Measurements from ENCODE around the gene C20orf96. TPM values are rescaled to one million over a fixed set of nuclear protein-coding genes. Genes with fewer than 3 reads are reported as not detected.

Gene C20orf96
- total RNA-seq, 1 experiment from 2014 or later, result 20.5 TPM

DNA sequence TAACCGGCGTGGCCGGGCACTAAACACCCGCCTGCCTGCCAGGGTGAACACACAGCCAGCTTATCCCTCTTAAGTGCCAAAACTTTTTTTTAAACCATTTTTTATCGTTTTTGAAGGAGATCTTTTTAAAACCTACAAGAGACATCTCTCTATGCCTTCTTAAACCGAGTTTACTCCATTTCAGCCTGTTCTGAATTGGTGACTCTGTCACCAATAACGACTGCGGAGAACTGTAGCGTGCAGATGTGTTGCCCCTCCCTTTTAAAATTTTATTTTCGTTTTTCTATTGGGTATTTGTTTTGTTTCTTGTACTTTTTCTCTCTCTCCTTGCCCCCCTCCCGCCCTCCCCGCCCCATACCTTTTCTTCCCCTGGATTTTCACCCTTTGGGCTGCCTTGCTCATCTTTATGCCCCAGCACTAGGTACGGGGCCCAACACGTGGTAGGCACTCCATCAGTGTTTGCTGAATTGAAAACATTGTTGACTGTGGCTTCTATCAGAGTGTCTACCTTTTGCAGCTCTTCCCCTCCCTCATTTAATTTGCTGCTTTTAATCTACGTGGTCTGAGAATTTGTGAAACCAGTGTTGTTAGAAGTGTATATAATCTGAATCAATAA, 8.3 kb upstream of the C20orf96 start:
- peaks cover 26% of the 10 kb centered on the region for H3K4me1 ChIP-seq (ENCODE audit: control insufficient read depth, insufficient read depth, low read length)
- no peaks in the 10 kb centered on the region for H3K27me3 ChIP-seq (ENCODE audit: control insufficient read depth, insufficient read depth, low read length)
- ATAC-seq (no peak), DNase-seq (ENCODE audit: low read depth, low spot score) (no peak)
- no TSS peak for BruUV-seq (replicated peaks)
- in situ Hi-C loops (cut with HindIII; ENCODE audit: low pct_unique_long_range_greater_than_20kb, low sequenced_read_pairs) (no loop called here), intact Hi-C loops (cut with micrococcal nuclease; ENCODE audit: unreplicated experiment) (no loop called here)
- ChIA-PET CTCF (no interaction called here), POLR2A (interaction anchor here (0.5 to 1.0 kb wide), 3 partner anchors 29 to 39 kb away, joined by 3 to 8 read pairs (median 4); no protein-coding TSS in a partner anchor)
- H3K27ac ChIP-seq (ENCODE audit: low read length), result peak overlapping the region; percentile 92
- peaks cover 8% of the 10 kb centered on the region; the same call in 1 of the 2 replicates for H3K36me3 ChIP-seq (ENCODE audit: control insufficient read depth, insufficient read depth, low read length)
- no peaks in the 10 kb centered on the region for H3K9me3 ChIP-seq (ENCODE audit: control insufficient read depth, insufficient read depth, low read depth, low read length)
- H3K4me3 ChIP-seq (ENCODE audit: low read depth in 2 of 2, low read length in 2 of 2), result peak overlapping the region; percentile 77 to 94
- TF ChIP-seq POLR2AphosphoS5 (IDR thresholded peaks at IDR 0.05; ENCODE audit: low read depth, low read length) (no peak), SIN3A (IDR thresholded peaks at IDR 0.05; ENCODE audit: borderline replicate concordance, insufficient read depth, low read depth, low read length) (no peak), TCF7L2 (IDR thresholded peaks at IDR 0.05; ENCODE audit: low read depth, low read length) (no peak)
- TF ChIP-seq, protein P1, sequence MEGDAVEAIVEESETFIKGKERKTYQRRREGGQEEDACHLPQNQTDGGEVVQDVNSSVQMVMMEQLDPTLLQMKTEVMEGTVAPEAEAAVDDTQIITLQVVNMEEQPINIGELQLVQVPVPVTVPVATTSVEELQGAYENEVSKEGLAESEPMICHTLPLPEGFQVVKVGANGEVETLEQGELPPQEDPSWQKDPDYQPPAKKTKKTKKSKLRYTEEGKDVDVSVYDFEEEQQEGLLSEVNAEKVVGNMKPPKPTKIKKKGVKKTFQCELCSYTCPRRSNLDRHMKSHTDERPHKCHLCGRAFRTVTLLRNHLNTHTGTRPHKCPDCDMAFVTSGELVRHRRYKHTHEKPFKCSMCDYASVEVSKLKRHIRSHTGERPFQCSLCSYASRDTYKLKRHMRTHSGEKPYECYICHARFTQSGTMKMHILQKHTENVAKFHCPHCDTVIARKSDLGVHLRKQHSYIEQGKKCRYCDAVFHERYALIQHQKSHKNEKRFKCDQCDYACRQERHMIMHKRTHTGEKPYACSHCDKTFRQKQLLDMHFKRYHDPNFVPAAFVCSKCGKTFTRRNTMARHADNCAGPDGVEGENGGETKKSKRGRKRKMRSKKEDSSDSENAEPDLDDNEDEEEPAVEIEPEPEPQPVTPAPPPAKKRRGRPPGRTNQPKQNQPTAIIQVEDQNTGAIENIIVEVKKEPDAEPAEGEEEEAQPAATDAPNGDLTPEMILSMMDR (IDR thresholded peaks at IDR 0.05), result no peak
- TF ChIP-seq, protein P2, sequence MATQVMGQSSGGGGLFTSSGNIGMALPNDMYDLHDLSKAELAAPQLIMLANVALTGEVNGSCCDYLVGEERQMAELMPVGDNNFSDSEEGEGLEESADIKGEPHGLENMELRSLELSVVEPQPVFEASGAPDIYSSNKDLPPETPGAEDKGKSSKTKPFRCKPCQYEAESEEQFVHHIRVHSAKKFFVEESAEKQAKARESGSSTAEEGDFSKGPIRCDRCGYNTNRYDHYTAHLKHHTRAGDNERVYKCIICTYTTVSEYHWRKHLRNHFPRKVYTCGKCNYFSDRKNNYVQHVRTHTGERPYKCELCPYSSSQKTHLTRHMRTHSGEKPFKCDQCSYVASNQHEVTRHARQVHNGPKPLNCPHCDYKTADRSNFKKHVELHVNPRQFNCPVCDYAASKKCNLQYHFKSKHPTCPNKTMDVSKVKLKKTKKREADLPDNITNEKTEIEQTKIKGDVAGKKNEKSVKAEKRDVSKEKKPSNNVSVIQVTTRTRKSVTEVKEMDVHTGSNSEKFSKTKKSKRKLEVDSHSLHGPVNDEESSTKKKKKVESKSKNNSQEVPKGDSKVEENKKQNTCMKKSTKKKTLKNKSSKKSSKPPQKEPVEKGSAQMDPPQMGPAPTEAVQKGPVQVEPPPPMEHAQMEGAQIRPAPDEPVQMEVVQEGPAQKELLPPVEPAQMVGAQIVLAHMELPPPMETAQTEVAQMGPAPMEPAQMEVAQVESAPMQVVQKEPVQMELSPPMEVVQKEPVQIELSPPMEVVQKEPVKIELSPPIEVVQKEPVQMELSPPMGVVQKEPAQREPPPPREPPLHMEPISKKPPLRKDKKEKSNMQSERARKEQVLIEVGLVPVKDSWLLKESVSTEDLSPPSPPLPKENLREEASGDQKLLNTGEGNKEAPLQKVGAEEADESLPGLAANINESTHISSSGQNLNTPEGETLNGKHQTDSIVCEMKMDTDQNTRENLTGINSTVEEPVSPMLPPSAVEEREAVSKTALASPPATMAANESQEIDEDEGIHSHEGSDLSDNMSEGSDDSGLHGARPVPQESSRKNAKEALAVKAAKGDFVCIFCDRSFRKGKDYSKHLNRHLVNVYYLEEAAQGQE (IDR thresholded peaks at IDR 0.05; ENCODE audit: insufficient read depth in 1 of 2, low read depth in 2 of 2, low read length in 1 of 2), result no peak

DNA sequence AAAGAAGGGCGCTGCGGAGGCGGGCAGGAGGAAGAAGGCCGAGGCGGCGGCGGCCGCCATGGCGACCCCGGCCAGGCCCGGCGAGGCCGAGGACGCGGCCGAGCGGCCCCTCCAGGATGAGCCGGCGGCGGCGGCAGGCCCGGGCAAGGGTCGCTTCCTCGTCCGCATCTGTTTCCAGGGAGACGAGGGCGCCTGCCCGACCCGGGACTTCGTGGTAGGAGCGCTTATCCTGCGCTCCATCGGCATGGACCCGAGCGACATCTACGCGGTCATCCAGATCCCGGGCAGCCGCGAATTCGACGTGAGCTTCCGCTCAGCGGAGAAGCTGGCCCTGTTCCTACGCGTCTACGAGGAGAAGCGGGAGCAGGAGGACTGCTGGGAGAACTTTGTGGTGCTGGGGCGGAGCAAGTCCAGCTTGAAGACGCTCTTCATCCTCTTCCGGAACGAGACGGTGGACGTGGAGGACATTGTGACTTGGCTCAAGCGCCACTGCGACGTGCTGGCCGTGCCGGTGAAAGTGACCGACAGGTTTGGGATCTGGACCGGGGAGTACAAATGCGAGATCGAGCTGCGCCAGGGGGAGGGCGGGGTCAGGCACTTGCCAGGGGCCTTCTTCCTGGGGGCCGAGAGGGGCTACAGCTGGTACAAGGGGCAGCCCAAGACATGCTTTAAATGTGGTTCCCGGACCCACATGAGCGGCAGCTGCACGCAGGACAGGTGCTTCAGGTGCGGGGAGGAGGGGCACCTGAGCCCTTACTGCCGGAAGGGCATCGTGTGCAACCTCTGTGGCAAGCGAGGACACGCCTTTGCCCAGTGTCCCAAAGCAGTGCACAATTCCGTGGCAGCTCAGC, 7.6 kb upstream of the C20orf96 start:
- no peak for DNase-seq (ENCODE audit: low read depth, low spot score)
- intact Hi-C loops (cut with micrococcal nuclease; ENCODE audit: unreplicated experiment), result no loop called here
- TF ChIP-seq TCF7L2 (IDR thresholded peaks at IDR 0.05; ENCODE audit: low read depth, low read length) (no peak), POLR2AphosphoS5 (IDR thresholded peaks at IDR 0.05; ENCODE audit: low read depth, low read length) (peak; percentile 65), SIN3A (IDR thresholded peaks at IDR 0.05; ENCODE audit: borderline replicate concordance, insufficient read depth, low read depth, low read length) (0 out of 2 replicates have a peak, but pooled peaks have one; percentile 57)
- TF ChIP-seq, protein P1 (IDR thresholded peaks at IDR 0.05), result no peak
- Histone ChIP-seq H3K27me3 (ENCODE audit: control insufficient read depth, insufficient read depth, low read length) (no peaks in the 10 kb centered on the region), H3K9me3 (ENCODE audit: control insufficient read depth, insufficient read depth, low read depth, low read length) (no peaks in the 10 kb centered on the region), H3K4me3 (ENCODE audit: low read depth in 2 of 2, low read length in 2 of 2) (peak overlapping the region; percentile 77 to 94), H3K27ac (ENCODE audit: low read length) (peak overlapping the region; percentile 92), H3K36me3 (ENCODE audit: control insufficient read depth, insufficient read depth, low read length) (peaks cover 8% of the 10 kb centered on the region; the same call in 1 of the 2 replicates), H3K4me1 (ENCODE audit: control insufficient read depth, insufficient read depth, low read length) (peaks cover 26% of the 10 kb centered on the region)
- in situ Hi-C loops (cut with HindIII; ENCODE audit: low pct_unique_long_range_greater_than_20kb, low sequenced_read_pairs), result no loop called here
- BruUV-seq (replicated peaks), result no TSS peak
- POLR2A ChIA-PET, result interaction anchor here (1.0 kb wide), 1 partner anchor 32 kb away, joined by 4 read pairs; no protein-coding TSS in a partner anchor
- CTCF ChIA-PET, result no interaction called here
- peak; percentile 68 for ATAC-seq
